ENCODE results near the gene HES1.

DNA sequence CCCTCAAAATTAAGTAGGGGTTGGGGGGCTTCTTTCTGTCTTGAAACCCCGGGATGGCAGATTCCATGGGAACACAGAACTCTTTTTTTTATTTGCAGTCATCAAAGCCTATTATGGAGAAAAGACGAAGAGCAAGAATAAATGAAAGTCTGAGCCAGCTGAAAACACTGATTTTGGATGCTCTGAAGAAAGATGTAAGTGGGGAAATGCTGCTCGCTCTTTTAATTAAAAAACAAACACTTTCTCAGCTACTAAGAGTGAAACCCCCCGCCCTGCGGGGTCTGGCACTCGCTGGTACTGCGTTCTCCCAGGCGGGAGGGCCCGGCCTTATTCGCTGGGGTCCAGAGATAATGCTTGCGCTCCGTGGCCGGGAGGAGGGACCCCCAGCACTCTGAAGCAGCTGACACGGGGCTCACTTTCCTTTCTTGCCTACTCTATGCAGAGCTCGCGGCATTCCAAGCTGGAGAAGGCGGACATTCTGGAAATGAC is 615 bp downstream of the HES1 start:
- TF ChIP-seq, protein P1, sequence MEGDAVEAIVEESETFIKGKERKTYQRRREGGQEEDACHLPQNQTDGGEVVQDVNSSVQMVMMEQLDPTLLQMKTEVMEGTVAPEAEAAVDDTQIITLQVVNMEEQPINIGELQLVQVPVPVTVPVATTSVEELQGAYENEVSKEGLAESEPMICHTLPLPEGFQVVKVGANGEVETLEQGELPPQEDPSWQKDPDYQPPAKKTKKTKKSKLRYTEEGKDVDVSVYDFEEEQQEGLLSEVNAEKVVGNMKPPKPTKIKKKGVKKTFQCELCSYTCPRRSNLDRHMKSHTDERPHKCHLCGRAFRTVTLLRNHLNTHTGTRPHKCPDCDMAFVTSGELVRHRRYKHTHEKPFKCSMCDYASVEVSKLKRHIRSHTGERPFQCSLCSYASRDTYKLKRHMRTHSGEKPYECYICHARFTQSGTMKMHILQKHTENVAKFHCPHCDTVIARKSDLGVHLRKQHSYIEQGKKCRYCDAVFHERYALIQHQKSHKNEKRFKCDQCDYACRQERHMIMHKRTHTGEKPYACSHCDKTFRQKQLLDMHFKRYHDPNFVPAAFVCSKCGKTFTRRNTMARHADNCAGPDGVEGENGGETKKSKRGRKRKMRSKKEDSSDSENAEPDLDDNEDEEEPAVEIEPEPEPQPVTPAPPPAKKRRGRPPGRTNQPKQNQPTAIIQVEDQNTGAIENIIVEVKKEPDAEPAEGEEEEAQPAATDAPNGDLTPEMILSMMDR (conservative IDR thresholded peaks at IDR 0.05 in 1 of 2, IDR thresholded peaks at IDR 0.05 in 1 of 2; ENCODE audit: extremely low read depth in 1 of 2, insufficient read depth in 1 of 2, low read depth in 1 of 2, low read length in 2 of 2), result no peak
- no peak for TF ChIP-seq EZH2 (IDR thresholded peaks at IDR 0.05; ENCODE audit: borderline replicate concordance, low read length)
